Transverse colon (tissue), 4 donors: ENCODE data around the gene DDX28. TPM values are rescaled to one million over a fixed set of nuclear protein-coding genes. Genes with fewer than 3 reads are reported as not detected.

Experiments used
- DNase-seq: peaks from one replicate; pipeline ENCODE4 v3.0.0-alpha.2; 2019
- H3K27ac ChIP-seq, 4 donors: fragments of 200-600 bp; sonication (generic); 2 replicates each; pipeline ENCODE4 v1.5.1; 2016 to 2018; ENCODE audit warnings: inconsistent platforms in 4 of 4
- H3K27me3 ChIP-seq: fragments of 200-600 bp; sonication (generic); 2 replicates; pipeline ENCODE4 v1.5.1; 2017; ENCODE audit warnings: inconsistent platforms
- H3K36me3 ChIP-seq, 4 donors: fragments of 200-600 bp; sonication (generic); 2 replicates each; pipeline ENCODE4 v1.5.1; 2017 to 2019; ENCODE audit warnings: inconsistent platforms in 4 of 4
- H3K4me1 ChIP-seq, 4 donors: fragments of 200-600 bp; sonication (generic); 2 replicates each; pipeline ENCODE4 v1.5.1; 2017 to 2020; ENCODE audit warnings: inconsistent platforms in 4 of 4
- H3K4me3 ChIP-seq, 4 donors: fragments of 200-600 bp; sonication (generic); 1 replicate in 1 of 4; 2 replicates in 3 of 4; pipeline versions ENCODE4 v1.5.1 to v1.6.1; 2017 to 2019; ENCODE audit warnings: inconsistent platforms in 4 of 4
- H3K9me3 ChIP-seq, 2 donors: fragments of 200-600 bp; sonication (generic); 2 replicates each; pipeline ENCODE4 v1.5.1; 2017 to 2019; ENCODE audit warnings: inconsistent platforms in 2 of 2
- CTCF ChIP-seq, 5 experiments: fragments of 200-600 bp in 3 of 5; fragments of 450-650 bp in 2 of 5; sonication (generic) in 3 of 5; IDR thresholded peaks; 1 replicate in 2 of 5; 2 replicates in 3 of 5; pipeline ENCODE4 v1.5.1; 2016 to 2017; ENCODE audit warnings: antibody characterized with exemption in 5 of 5, inconsistent platforms in 3 of 5, mild to moderate bottlenecking in 2 of 5, moderate library complexity in 1 of 5
- EP300 ChIP-seq: sonication (generic); formaldehyde crosslinking; IDR thresholded peaks from one replicate; pipeline ENCODE4 v1.6.1; 2017; ENCODE audit warnings: antibody characterized with exemption, low read depth
- POLR2A ChIP-seq: fragments of 450-650 bp; IDR thresholded peaks from one replicate; pipeline ENCODE4 v1.6.1; 2016; ENCODE audit warnings: antibody characterized with exemption, mild to moderate bottlenecking, moderate library complexity
- POLR2AphosphoS5 ChIP-seq, 3 donors: sonication (generic); formaldehyde crosslinking; IDR thresholded peaks; one replicate each; pipeline ENCODE4 v1.6.1; 2016; ENCODE audit warnings: antibody characterized with exemption in 3 of 3
- WGBS, 2 donors: methylation state at CpG; one replicate each; pipeline ENCODE4 v1.1.5; 2018; ENCODE audit warnings: low coverage in 1 of 2; 5-methylcytosine and 5-hydroxymethylcytosine counted together
- in situ Hi-C, 4 donors: fragments of 200-750 bp; cut with MboI; loops; one replicate each; pipeline versions ENCODE4 v1.15.0 to v1.15.1; 2017; ENCODE audit warnings: low sequenced_read_pairs in 3 of 4, low pct_ligation_motif_present in 1 of 4, low pct_unique_long_range_greater_than_20kb in 1 of 4
- intact Hi-C: fragments of 100-400 bp; cut with DNase I; formaldehyde crosslinking; loops from one replicate; pipeline ENCODE4 v1.15.1; 2023; ENCODE audit warnings: low total_unique reads
- total RNA-seq, 4 donors: library from RNA; depleted of rRNA; stranded (reverse); fragments of >200 nt; gene quantifications; one replicate each; pipeline ENCODE4 v1.1.0, GENCODE V29; 2016

The DDX28 gene
- total RNA-seq, 4 donors from 2014 or later: 4.8 to 13.1 (median 6.2) TPM

- peaks cover 0 to 4% (median 0%) of the 10 kb centered on the region in 4 donors for H3K36me3 ChIP-seq
- H3K27me3 ChIP-seq: no peaks in the 10 kb centered on the region
- WGBS, 2 donors: 85% methylated on average over 2 of the region's 2 CpGs; no CpG with 5 or more reads in 1 of the 2 donors
- H3K4me1 ChIP-seq: peaks cover 8 to 39% (median 15%) of the 10 kb centered on the region in 4 donors
- H3K27ac ChIP-seq: no peak overlapping the region
- in situ Hi-C loops (loop anchor here in 1 of 4 donors (10.0 kb wide), 1 partner anchor 155 kb away; no protein-coding TSS in a partner anchor), intact Hi-C loops (no loop called here)
- no peak overlapping the region for H3K4me3 ChIP-seq
- H3K9me3 ChIP-seq: no peaks in the 10 kb centered on the region
- no peak for TF ChIP-seq POLR2A
- no peak for TF ChIP-seq EP300
- no peak for TF ChIP-seq POLR2AphosphoS5 (IDR thresholded peaks at IDR 0.05)
- TF ChIP-seq CTCF (IDR thresholded peaks at IDR 0.05): no peak
- DNase-seq: no peak
Measured at GRCh38 chr16:68070249-68070730, 47.3 kb upstream of the DDX28 start.

GRCh38 chr16:68069511-68070248, 46.6 kb upstream of the DDX28 start:
- H3K9me3 ChIP-seq: no peaks in the 10 kb centered on the region
- peak; percentile 78 for DNase-seq
- H3K27ac ChIP-seq: peak overlapping the region in 1 of 4 donors; percentile 47
- in situ Hi-C loops (loop anchor here in 1 of 4 donors (10.0 kb wide), 1 partner anchor 155 kb away; no protein-coding TSS in a partner anchor), intact Hi-C loops (no loop called here)
- no peaks in the 10 kb centered on the region for H3K27me3 ChIP-seq
- peaks cover 0 to 4% (median 0%) of the 10 kb centered on the region in 4 donors for H3K36me3 ChIP-seq
- WGBS, 2 donors: 72% methylated on average over 7 of the region's 7 CpGs; no CpG with 5 or more reads in 1 of the 2 donors
- H3K4me1 ChIP-seq: peaks cover 8 to 46% (median 18%) of the 10 kb centered on the region in 4 donors
- TF ChIP-seq CTCF (IDR thresholded peaks at IDR 0.05) (no peak), POLR2AphosphoS5 (IDR thresholded peaks at IDR 0.05) (peak; percentile 21 to 47 (median 30))
- no peak overlapping the region for H3K4me3 ChIP-seq

- DNase-seq: no peak
- no peak overlapping the region for H3K4me3 ChIP-seq
- peaks cover 0 to 4% (median 0%) of the 10 kb centered on the region in 4 donors for H3K36me3 ChIP-seq
- no peak for TF ChIP-seq EP300
- no peak for TF ChIP-seq POLR2A
- no peak for TF ChIP-seq CTCF (IDR thresholded peaks at IDR 0.05)
- TF ChIP-seq POLR2AphosphoS5 (IDR thresholded peaks at IDR 0.05): no peak
- peak overlapping the region in 1 of 4 donors; percentile 6 for H3K27ac ChIP-seq
- intact Hi-C loops (no loop called here), in situ Hi-C loops (no loop called here)
- H3K4me1 ChIP-seq: peaks cover 8 to 52% (median 18%) of the 10 kb centered on the region in 4 donors
- H3K27me3 ChIP-seq: no peaks in the 10 kb centered on the region
- H3K9me3 ChIP-seq: no peaks in the 10 kb centered on the region
- 90 to 98% methylated on average over 7 to 9 of the region's 9 CpGs for WGBS, 2 donors
Measured at GRCh38 chr16:68068926-68069325, 45.9 kb upstream of the DDX28 start.

- DNase-seq: no peak
- intact Hi-C loops (no loop called here), in situ Hi-C loops (no loop called here)
- H3K27me3 ChIP-seq: no peaks in the 10 kb centered on the region
- H3K9me3 ChIP-seq: no peaks in the 10 kb centered on the region
- H3K4me1 ChIP-seq: peaks cover 8 to 43% (median 17%) of the 10 kb centered on the region in 4 donors
- H3K4me3 ChIP-seq: no peak overlapping the region
- H3K27ac ChIP-seq: no peak overlapping the region
- 74 to 92% methylated on average over 1 of the region's 1 CpG for WGBS, 2 donors
- H3K36me3 ChIP-seq: peaks cover 0 to 4% (median 0%) of the 10 kb centered on the region in 4 donors
- TF ChIP-seq POLR2AphosphoS5 (IDR thresholded peaks at IDR 0.05): no peak
- TF ChIP-seq CTCF (IDR thresholded peaks at IDR 0.05): no peak
- TF ChIP-seq POLR2A: no peak
- TF ChIP-seq EP300: no peak
Measured at GRCh38 chr16:68066763-68067162, 43.7 kb upstream of the DDX28 start.
